Measurements from ENCODE around the gene GRM4. TPM values are rescaled to one million over a fixed set of nuclear protein-coding genes. Genes with fewer than 3 reads are reported as not detected.

The GRM4 gene
- total RNA-seq, 2 donors from 2014 or later = not detected

DNA sequence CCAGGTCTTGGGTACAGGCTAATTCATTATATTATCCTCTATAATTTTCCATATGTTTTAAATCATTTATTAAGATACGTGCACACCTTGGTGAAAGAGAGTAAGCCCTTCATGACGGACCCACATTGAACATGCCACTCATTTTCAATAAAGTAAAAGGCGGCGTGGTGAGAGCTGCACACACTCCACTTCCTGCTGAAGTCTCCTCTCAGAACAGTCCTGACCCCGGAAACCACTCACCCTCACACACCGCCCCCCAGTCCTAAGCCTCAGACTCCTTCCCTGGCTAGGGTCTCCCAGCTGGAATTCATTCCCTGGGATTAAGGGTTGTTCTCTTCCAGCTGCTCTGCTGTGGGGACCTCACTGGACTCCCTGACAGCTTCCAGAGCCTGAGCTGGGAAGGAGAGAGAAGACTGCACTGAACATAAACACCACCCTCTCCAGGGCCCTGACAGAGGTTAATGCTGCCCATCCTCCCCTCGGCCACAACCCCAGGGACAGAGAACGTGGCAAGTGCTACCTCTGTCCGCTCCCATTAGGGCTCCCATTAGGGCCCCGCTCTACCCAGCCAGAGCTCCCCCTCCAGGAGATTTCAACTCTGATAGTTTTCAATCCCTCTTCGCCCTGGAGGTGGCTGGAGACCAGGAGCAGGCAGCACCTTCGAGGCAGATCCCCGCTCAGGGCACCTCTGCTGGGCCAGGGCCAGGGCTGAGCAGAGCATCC, 24.8 kb downstream of the GRM4 start:
- ATAC-seq (no peak), DNase-seq (no peak)
- intact Hi-C loops (cut with DNase I) = no loop called here

DNA sequence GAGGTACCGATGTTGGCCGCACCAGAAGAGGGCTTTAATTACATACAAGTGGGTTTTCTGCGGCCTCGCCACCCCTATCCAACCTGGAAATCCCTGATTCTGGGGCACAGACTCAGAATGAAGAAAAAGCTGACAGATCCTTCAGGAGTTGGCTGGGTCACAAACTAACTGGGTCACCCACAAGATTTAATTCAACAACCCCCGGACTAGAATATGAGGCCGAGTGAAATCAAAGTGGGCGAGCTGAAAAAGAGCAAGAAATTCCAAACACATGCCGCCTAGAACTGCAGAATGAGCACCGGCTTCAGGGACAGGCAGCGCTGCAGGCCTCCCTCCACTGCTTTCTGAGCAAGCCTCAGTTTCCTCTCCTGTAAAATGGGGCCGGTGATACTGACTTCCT, 30.0 kb downstream of the GRM4 start:
- intact Hi-C loops (cut with DNase I) = no loop called here
- ATAC-seq (no peak), DNase-seq (no peak)

DNA sequence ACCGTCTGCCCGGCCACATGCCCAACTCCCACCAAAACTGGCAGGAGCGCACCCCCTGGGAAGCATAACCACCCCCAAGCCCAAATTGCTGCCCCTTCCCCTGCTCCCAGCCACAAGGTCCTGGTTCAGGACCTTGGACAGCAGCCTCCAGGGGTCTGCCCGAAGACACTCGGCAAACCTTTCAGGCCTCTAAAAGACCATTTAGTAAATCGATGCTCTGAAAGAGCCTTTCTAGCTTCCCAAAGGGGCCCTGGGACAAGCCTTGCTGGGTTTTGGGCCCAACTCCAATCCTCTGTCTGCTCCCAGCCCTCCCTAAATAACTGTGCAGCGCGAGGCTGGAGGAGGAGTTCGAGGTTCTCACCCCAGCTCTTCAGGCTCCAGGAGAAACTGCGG, 30.5 kb downstream of the GRM4 start:
- ATAC-seq = no peak

DNA sequence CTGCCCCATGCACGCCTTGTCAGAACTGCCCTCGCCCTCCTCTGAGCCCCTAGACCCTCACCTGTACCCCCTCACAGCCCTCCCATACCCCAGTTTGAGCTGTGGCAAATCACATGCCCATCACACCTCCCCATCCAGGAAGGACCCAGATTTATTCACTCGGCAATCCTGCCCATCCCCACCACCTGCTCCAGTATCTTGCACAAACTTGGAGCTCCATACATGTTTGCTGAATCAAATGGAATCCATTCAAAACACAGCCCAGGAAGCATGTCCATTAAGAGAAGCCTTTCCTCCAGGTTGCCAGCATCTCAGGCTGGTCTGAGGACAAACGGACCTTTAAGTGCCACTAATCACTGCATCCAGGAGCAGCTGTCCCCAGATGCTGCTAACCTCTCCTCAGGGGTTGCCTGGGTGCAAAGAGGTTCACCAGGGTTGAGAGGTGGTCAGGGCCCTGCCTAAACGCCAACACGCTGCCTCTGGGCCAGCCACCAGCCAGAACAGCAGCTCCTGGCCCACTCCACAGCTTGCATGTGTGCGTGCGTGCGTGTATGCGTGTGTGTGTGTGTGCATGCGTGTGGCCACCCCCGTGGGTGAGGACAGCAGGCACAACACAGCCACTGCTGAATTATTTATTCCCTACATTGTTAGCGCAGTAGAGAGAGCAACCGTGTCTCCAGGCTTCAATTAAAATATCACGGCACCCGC, 31.0 kb downstream of the GRM4 start:
- DNase-seq (no peak), ATAC-seq (no peak)

More for the DNA sequence above, 30.5 kb downstream of the GRM4 start:
- intact Hi-C loops (cut with DNase I) = no loop called here
- DNase-seq = no peak

DNA sequence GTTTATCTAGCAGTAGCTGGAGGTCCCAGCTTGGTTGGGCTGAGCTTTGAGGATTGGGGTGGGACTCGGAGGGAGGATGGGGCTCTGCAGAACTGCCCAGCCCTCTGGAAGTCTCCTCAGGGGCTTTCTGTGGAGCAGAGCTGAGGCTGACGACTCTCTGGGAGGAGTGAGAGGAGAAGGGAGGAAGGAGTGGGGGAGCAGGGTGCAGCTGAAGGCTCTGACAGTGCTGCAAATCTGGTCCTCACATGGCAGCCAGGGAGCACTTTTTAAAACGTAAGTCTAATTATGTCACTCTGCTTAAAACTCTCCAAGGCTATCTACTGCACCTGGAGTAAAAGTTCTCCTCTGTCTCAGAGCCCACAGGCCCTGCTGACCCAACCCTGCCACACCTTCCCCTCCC, 32.4 kb downstream of the GRM4 start:
- ATAC-seq = no peak
- DNase-seq = no peak
- intact Hi-C loops (cut with DNase I) = no loop called here

More for the DNA sequence above, 31.0 kb downstream of the GRM4 start:
- intact Hi-C loops (cut with DNase I) = no loop called here

DNA sequence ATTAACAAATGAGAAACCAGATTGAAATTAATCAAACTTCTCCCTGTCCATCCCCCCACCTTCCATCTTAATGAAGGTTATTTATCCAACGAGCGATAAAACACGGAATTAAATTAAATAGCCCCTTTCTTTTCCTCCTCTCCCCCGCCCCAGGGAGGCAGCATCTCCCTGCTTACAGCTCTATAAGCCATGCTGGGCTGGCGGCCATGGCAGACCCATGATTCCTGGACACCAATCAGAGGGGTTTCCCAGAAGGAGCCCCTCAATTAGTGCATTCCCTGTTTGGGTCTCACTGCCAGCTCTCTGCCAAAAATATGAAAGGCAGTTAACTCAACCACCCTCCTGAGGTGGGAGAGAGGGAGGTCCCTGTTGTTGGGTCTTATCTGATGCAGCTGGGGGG, 33.8 kb downstream of the GRM4 start:
- no peak for DNase-seq

DNA sequence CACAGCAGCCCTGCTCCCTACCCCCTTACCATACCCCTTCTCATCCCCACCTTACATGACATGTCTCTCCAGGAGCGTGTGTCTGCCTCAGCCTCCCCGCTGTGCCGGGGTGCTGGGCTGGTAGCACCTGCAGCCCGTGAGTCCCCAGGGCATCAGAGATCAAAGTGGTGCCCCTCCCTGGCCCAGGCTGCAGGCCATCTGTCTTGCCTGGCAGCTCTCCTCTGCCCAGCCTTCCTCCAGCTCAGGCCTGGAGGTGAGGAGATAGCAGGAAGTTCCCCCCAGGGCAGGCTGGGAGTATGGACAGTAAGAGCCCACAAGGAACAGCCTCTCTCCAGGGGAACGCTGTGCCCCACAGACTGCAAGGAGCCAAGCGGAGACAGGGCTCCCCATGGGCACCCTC, 35.3 kb downstream of the GRM4 start:
- ATAC-seq (no peak), DNase-seq (no peak)
- intact Hi-C loops (cut with DNase I) = no loop called here

More for the DNA sequence above, 33.8 kb downstream of the GRM4 start:
- no peak for ATAC-seq
- intact Hi-C loops (cut with DNase I) = no loop called here

DNA sequence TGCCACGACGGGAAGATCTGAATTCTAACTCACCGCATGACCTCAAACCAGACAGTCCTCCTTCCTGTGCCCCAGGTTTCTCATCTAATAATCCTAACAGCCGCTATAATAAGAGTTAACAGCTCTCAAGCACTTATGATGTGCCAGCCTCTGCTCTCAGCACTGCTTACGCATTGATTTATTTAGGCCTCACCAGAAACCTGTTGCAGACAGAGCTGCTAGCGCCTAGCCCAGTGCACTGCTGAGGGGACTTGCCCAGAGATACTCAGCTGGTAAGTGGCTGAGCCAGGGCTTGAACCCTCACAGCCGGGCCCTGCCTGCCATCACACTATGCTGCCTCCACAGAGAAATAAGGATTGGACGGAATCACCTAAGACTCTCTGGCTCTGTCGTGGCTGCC, 37.7 kb downstream of the GRM4 start:
- DNase-seq (no peak), ATAC-seq (no peak)
- intact Hi-C loops (cut with DNase I) = no loop called here

DNA sequence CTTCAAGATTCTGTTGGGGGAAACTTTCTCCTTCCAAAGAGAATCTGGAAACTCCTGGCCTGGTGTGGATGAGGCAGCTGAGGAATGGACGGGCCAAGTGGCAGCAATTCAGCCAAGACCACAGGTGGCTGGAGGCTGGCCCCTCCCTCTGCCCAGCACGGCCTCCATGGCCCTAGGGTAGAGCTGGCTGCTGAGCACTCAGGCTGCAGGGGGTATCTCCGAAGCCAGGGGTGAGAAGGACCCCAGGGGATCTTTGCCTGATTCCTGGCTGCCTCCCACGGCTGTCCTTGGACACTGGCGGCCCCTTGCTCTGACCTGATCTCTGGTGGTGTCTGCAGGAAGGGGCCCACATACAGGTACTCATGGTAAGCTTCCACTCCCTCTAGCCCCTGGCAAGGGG, 39.0 kb downstream of the GRM4 start:
- intact Hi-C loops (cut with DNase I) = no loop called here
- DNase-seq (no peak), ATAC-seq (no peak)

DNA sequence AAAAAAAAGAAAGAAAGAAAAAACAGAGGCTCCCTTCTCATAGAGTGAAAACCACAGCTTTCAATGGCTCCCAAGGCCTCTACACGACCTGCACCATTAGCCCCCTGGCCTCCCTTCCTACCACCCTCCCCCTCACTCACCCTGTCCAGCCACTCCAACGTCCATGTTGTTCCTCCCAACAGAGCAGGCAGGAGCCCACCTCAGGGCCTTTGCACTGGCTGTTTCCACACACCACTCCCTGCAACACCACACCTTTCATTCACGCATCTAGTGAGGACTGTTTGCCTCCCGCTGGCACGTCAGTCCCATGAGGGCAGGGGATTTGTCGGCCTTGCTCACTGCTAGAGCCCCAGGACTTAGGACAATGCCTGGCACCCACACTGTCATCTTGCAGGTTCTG, 39.5 kb downstream of the GRM4 start:
- DNase-seq = no peak
- intact Hi-C loops (cut with DNase I) = no loop called here
- ATAC-seq = no peak

DNA sequence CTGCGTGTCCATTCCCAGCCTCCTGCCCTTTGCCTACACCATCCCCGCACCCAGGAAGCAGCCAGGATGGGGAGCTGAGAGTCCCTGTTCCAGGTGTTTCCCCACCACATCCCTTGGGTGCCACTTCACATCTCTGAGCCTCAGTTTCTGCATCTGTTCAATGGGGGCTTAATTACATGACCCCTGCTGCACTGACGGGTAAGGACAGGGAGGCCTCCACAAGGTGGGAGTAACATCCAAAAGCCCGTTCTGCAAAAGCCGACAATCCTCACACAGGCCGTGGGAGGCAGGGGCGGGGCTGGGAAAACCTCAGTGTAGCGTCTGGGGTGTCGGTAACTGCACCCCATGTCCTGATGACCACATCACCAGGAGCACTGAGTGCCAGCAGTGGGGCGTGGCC, 41.3 kb downstream of the GRM4 start:
- intact Hi-C loops (cut with DNase I) = no loop called here
- DNase-seq = no peak
- ATAC-seq = no peak

DNA sequence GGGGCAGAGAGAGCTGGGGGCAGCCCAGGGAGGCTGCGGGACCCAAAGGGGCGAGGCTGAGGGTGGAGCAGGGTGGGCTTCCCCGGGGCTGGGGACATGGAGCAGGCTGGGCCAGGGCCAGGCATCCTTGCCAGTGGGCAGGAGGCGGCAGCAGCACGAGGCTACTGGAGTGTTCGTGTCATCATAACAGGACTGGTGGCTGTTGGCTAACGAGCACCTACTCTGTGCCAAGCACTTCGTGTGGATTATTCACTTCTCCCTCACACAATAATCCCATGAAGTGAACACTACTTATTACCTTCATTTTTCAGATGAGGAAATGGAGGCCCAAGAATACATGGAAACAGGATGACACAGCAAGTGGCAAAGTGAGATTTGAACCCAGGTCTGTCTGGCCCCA, 41.7 kb downstream of the GRM4 start:
- ATAC-seq (no peak), DNase-seq (no peak)
- intact Hi-C loops (cut with DNase I) = no loop called here

DNA sequence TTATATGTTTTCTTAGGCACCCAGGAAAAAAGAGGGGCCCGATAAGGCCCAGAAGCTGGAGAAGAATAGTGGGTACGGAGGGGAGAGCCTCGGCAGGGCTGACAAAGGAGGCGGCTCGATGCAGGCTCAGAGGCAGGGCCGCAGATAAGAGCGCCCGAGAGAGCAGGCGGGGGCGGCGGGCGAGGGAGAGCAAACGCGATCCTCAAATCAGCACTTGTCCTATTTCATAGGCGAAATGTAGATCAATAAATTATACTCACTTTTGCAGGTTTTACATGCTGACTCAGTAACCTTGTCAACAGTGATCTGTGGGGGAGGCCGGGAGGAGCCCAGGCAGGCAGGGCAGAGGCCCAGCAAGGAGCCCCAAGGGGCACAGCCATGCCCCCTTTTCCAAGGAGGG, 42.6 kb downstream of the GRM4 start:
- DNase-seq (no peak), ATAC-seq (no peak)
- intact Hi-C loops (cut with DNase I) = no loop called here

DNA sequence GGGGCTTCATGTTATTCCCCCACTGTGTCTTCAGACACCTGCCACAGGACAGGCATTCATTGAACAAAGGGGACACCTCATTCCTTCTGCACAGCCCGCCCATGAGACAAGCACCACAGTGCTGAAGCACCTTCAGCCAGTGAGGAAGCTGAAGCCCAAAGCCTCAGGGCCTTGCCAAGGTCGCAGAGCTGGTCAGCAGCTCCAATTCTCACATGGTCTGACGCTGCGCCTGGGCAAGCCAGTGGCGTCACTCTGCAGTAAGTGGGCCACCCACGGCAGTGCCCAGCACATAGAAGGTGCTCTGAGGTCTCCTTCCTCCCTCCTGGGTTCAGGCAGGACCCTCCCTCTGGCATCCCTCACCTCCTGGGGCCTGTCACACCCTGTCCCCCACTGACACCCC, 43.2 kb downstream of the GRM4 start:
- intact Hi-C loops (cut with DNase I) = no loop called here

DNA sequence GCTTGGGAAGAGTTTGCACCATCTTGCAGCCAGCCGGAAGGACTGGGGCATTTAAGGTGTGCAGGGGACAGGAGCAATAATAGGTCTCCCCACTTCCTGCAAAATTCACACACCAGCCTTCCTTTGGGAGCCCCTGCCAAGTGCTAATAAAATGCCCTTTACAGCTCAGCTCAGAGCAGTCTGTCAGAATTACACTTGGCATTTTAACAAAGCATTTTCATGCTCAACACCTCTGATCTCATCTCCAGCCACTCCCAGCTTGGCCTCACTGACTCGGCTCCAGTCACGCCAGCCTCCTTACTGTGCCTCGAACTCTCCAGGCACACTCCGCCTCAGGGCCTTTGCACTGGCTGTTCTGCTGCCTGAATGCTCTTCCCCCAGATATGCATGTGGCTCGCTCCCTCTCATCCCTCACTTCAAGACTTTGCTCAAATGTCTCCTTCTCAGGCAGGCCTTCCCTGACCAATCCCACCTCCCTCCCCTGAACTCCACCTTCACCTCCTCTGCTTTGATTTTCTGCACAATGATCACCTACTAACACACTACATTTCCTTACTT, 43.7 kb downstream of the GRM4 start:
- intact Hi-C loops (cut with DNase I) = no loop called here
- DNase-seq = no peak
- no peak for ATAC-seq

More for the DNA sequence above, 43.2 kb downstream of the GRM4 start:
- ATAC-seq (no peak), DNase-seq (no peak)

DNA sequence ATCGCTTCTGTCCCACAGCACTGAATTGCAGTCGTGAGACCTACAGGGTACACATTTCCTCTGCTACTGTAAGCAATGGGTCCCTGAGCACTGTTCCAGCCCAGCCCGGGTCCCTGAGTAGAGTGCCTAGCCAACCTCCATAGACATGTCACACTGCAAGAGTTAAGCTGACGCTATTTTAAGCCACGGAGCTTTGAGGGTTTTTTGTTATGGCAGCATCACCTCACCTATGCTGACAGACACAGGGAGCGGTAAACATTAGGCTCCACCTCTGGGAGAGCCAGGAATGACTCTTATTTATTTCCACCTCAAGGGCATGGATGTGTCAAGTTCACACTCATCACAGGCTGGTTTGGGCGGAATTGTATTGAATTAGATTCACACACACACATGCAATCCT, 45.1 kb downstream of the GRM4 start:
- intact Hi-C loops (cut with DNase I) = no loop called here
- DNase-seq (no peak), ATAC-seq (no peak)

DNA sequence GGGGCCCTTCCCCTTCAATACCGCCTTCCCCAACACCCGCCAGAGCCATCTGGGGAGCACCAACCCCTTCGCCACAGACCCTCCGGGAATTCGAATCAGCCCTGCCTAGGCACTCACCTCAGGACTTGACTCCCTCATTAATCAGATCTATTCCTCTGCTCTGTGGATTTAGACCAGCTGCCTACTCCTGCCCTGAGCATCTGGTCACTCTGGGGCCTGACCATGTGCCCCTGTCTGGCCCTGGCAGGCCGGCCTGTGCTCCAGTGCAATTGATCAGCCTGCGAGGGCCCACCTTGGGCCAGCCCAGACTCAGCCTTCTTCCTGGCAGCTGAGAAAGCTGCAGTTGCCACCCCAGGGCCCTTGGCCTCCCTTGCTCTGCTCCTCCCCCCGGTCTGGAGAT, 46.0 kb downstream of the GRM4 start:
- no peak for ATAC-seq
- DNase-seq = no peak
- intact Hi-C loops (cut with DNase I) = no loop called here

DNA sequence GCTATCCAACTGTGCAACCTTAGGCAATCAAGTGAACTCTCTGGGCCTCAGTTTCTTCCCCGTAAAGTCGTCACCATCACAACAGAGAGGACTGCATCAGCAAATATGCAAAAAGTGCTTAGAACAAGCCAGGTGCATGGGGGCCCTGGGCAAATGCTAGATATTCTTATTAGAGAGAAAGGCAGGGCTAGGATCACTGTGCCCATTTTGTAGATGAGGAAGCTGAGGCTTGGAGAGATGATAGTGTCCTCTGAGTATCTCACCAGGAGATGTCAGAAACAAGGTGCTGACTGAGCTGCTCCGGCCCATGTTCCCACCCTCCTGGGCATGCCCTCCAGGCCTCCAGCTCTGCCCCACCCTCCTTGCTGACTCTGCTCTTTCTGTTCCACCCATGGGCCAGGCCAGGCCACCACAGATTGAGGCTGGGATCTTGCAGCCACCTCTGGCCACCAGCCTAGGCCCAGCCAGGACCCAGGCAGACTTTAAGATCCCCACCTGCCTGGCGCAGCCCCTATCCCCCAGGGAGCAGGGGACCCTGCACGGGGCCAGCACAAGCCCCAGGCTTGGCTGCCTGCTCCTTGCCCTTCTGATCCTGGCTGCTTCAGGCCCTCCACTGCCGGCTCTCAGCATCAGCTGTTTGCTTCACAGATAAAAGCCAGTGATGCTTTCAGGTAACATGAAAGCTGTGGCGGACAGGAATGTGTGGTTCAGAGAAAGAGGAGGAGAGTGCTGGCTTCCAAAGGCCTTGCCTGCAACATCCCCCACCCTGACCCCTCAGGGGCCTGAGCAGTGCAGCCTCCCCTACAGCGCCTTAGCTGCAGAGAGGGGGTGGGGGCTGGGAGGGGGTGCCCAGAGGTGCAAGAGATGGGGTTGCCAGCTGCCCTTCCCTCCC, 47.6 kb downstream of the GRM4 start:
- intact Hi-C loops (cut with DNase I) = no loop called here
- DNase-seq = no peak
- ATAC-seq = no peak

DNA sequence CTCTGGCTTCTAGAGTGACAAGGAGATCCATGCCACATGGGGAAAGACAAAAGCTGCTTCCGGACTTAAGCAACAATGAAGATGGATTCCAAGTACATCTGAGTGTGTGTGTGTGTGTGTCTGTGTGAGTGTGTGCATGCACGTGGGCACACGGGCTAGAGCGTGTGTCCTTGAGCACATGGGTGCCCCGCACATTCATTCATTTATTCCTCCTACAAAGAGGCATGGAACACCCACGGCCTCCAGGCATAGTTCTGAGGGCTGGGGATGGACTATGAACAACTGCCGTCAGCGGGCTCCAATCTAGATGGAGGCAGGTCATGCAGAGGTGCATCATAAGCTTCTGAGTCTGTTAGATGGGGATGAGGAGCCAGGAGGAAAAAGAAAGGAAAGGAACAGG, 49.1 kb downstream of the GRM4 start:
- intact Hi-C loops (cut with DNase I) = no loop called here
- ATAC-seq (no peak), DNase-seq (no peak)

DNA sequence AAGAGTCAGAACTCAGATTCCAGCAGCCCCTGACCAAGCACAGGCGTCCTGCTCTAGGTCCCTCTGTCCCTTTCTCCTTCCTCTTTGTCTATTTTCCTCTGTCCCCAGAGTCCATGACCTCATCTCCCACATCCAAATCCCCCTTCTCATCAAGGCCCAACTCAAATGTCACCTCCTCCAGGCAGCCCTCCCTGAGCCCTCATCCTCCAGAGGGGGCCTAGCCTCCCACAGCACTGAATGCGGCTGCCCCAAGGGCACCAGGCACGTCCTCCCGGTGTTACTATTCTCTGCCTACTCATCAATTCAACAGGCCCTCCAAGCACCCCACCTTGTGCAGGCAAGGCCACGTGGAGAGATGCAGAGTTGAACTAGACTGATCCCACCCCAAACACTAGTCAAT, 49.7 kb downstream of the GRM4 start:
- intact Hi-C loops (cut with DNase I) = no loop called here
- DNase-seq (no peak), ATAC-seq (no peak)
